Suprapubic skin (tissue), 4 donors: ENCODE data around the gene AMER1.

Experiments
- POLR2A ChIP-seq, 2 donors: fragments of 450-650 bp; IDR thresholded peaks; one replicate each; pipeline ENCODE4 v1.6.1; 2017; ENCODE audit warnings: antibody characterized with exemption in 2 of 2, mild to moderate bottlenecking in 2 of 2, moderate library complexity in 2 of 2
- POLR2AphosphoS5 ChIP-seq, 3 donors: sonication (generic); formaldehyde crosslinking; IDR thresholded peaks; one replicate each; pipeline ENCODE4 v1.6.1; 2017; ENCODE audit warnings: antibody characterized with exemption in 3 of 3
- TF ChIP-seq, protein P1 (sequence below), 2 donors: fragments of 200-600 bp in 1 of 2; fragments of 450-650 bp in 1 of 2; sonication (generic) in 1 of 2; IDR thresholded peaks; one replicate each; pipeline ENCODE4 v1.5.1; 2016 to 2019; ENCODE audit warnings: antibody characterized with exemption in 2 of 2, mild to moderate bottlenecking in 1 of 2, moderate library complexity in 1 of 2

DNA sequence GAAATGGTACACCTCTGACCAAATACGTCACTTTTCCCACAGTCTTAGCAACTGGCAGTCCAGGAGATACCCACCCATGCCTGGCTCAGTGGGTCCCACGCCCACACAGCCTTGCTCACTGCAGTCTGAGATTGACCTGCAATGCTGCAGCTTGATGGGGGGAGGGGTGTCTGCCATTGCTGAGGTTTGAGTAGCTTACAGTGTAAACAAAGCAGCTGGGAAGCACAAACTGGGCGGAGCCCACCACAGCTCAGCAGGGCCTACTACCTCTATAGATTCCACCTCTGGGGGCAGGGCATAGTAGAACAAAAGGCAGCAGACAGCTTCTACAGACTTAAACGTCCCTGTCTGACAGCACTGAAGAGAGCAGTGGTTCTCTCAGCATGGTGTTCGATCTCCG, 52.7 kb downstream of the AMER1 start:
- TF ChIP-seq, protein P1, sequence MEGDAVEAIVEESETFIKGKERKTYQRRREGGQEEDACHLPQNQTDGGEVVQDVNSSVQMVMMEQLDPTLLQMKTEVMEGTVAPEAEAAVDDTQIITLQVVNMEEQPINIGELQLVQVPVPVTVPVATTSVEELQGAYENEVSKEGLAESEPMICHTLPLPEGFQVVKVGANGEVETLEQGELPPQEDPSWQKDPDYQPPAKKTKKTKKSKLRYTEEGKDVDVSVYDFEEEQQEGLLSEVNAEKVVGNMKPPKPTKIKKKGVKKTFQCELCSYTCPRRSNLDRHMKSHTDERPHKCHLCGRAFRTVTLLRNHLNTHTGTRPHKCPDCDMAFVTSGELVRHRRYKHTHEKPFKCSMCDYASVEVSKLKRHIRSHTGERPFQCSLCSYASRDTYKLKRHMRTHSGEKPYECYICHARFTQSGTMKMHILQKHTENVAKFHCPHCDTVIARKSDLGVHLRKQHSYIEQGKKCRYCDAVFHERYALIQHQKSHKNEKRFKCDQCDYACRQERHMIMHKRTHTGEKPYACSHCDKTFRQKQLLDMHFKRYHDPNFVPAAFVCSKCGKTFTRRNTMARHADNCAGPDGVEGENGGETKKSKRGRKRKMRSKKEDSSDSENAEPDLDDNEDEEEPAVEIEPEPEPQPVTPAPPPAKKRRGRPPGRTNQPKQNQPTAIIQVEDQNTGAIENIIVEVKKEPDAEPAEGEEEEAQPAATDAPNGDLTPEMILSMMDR (IDR thresholded peaks at IDR 0.05) = no peak
- TF ChIP-seq POLR2AphosphoS5 (IDR thresholded peaks at IDR 0.05) (no peak), POLR2A (IDR thresholded peaks at IDR 0.05) (no peak)
